NCI-H2227 (cell line): ENCODE results near the gene CDKL2.
"Not testable (repeated sequence)": the region's sequence is repeated elsewhere in the genome, so short reads cannot be mapped to it uniquely, and the experiment has no call there.

Experiments
- DNase-seq: peaks from one replicate; lab custom pipeline; 2025; ENCODE audit not compliant: unreplicated experiment; lab: John Stamatoyannopoulos, UW

Gene CDKL2

GRCh38 chr4:75555294-75556164 lies 74.8 kb downstream of the CDKL2 start, which contains the start of gene ODAPH:
Gene ODAPH, plus strand, starts transcription at chr4:75556066. Its CDS starts 17 bp downstream, at chr4:75556083.
- DNase-seq = no peak

- DNase-seq = no peak
Observed at GRCh38 chr4:75552452-75552851, 77.9 kb downstream of the CDKL2 start.

GRCh38 chr4:75549019-75549418 lies 81.3 kb downstream of the CDKL2 start:
- DNase-seq = no peak

GRCh38 chr4:75547647-75548387 lies 82.5 kb downstream of the CDKL2 start:
- no peak for DNase-seq

- DNase-seq = no peak
Observed at GRCh38 chr4:75545526-75545925, 84.8 kb downstream of the CDKL2 start.

- no peak for DNase-seq
Observed at GRCh38 chr4:75544870-75545269, 85.5 kb downstream of the CDKL2 start.

- not testable (repeated sequence) for DNase-seq
Observed at GRCh38 chr4:75544220-75544619, 86.1 kb downstream of the CDKL2 start.

- DNase-seq = no peak
Observed at GRCh38 chr4:75542824-75543223, 87.5 kb downstream of the CDKL2 start.

- not testable (repeated sequence) for DNase-seq
Observed at GRCh38 chr4:75537308-75537707, 93.0 kb downstream of the CDKL2 start.

- DNase-seq = not testable (repeated sequence)
Observed at GRCh38 chr4:75533926-75534325, 96.4 kb downstream of the CDKL2 start.

GRCh38 chr4:75533339-75533887 lies 96.9 kb downstream of the CDKL2 start:
- not testable (repeated sequence) for DNase-seq

- DNase-seq = not testable (repeated sequence)
Observed at GRCh38 chr4:75531536-75532143, 98.7 kb downstream of the CDKL2 start.

- no peak for DNase-seq
Observed at GRCh38 chr4:75530556-75531322, 99.6 kb downstream of the CDKL2 start.
